GM19240 (cell line): ENCODE results near the gene ZFYVE28.
"Not testable (repeated sequence)": the region's sequence is repeated elsewhere in the genome, so short reads cannot be mapped to it uniquely, and the experiment has no call there.

Source experiments
- DNase-seq: peaks from one replicate; pipeline ENCODE4 v3.0.0; 2011; ENCODE audit warnings: low spot score; ENCODE audit not compliant: insufficient read length

Gene ZFYVE28

DNA sequence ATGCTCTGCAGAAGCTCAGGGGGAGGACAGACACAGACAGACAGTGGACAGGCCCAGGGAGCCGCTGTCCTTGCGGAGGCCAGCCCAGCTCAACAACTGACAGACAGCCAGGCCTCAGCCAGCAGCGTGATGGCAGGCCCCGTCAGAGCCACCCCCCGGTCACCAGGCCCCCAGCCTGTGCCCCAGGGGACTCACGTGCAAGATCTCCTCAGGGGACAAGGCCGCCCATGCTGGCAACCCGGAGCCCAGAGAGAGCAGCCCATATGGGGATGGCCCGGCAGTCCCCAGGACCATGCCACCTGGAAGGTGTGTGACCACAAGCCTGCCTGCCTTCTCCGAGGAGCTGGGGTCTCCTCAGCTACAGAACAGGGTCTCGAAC lies 128.5 kb downstream of the ZFYVE28 start:
- no peak for DNase-seq

- no peak for DNase-seq
Observed at GRCh38 chr4:2289311-2289954, 129.0 kb downstream of the ZFYVE28 start.

DNA sequence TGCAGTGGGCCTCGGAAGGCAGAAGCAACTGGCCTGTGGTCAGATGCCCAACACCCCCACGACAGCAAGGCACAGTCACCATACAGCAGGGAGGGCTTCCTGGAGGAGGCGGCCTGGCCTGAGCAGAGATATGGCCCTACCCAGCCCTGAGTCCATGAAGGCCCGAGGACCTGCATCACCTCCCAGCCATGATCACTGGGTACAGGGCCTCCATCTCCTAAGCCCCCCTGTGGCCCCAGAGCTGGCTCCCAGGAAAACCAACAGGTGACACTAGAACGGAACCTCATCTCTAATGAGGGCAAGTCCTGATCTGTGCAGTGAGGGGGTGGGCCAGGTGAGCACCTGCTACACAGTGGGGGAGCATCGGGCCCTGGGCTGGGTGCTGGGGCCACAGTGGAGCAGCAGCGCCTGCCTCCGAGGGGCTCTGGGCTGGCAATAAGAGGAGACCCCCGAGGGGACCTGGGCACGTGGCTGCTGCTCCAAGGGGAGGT lies 130.3 kb downstream of the ZFYVE28 start:
- DNase-seq, result no peak

GRCh38 chr4:2287594-2287915 lies 130.9 kb downstream of the ZFYVE28 start:
- no peak for DNase-seq

GRCh38 chr4:2286904-2287593 lies 131.4 kb downstream of the ZFYVE28 start:
- no peak for DNase-seq

GRCh38 chr4:2285613-2286381 lies 132.6 kb downstream of the ZFYVE28 start:
- no peak for DNase-seq

DNA sequence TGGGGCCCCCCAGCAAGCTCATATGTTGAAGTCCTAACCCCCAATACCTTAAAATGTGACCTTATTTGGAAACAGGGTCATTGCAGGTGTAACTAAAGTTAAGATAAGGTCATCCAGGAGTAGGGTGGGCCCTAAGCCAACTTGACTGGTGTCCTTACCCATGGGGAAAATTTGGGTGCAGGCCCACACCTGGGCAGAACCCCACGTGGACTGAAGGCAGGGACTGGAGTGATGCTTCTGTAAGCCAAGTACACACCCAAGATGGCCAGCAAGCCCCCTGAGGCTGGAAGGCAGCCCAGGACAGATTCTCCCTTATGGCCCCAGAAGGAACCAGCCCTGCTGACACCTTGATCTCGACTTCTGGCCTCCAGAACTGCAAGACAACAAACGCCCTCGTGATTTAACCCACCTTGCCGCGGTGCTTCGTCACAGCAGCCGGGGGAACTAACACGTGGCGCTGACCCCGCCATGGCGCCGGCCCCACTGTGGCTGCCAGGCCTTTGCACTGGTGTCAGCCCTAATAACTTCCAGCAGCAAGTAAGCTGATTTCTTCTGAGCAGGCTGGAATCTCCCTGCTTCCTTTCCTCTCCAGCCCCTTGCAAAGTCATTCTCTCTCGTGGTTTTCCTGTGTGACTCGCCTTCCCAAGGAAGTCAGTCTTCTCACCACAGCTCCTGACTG lies 133.4 kb downstream of the ZFYVE28 start:
- no peak for DNase-seq

GRCh38 chr4:2284161-2284933 lies 134.1 kb downstream of the ZFYVE28 start:
- no peak for DNase-seq

DNA sequence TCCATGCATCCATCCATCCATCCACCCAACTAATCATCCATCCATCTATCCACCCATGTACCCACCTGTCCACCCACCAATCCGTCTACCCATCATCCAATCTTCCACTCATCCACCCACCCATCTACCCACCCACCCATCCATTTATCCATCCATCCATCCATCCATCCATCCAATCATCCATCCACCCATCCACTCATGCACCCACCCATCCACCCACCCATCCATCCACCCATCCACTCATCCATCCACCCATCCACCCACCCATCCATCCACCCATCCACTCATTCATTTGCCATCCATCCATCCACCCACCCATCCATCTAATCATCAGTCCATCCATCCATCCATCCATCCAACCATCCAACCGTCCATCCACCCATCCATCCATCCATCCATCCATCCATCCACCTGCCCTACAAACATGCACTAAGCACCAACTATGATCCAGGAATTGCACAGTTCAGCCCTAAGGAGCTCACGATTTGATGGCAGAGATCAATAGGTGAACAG lies 135.2 kb downstream of the ZFYVE28 start:
- no peak for DNase-seq

- peak; percentile 64 for DNase-seq
Observed at GRCh38 chr4:2281575-2282343, 136.7 kb downstream of the ZFYVE28 start.

- DNase-seq, result no peak
Observed at GRCh38 chr4:2280531-2281300, 137.7 kb downstream of the ZFYVE28 start.

- no peak for DNase-seq
Observed at GRCh38 chr4:2277956-2278355, 140.5 kb downstream of the ZFYVE28 start.

GRCh38 chr4:2276581-2277325 lies 141.7 kb downstream of the ZFYVE28 start:
- no peak for DNase-seq

DNA sequence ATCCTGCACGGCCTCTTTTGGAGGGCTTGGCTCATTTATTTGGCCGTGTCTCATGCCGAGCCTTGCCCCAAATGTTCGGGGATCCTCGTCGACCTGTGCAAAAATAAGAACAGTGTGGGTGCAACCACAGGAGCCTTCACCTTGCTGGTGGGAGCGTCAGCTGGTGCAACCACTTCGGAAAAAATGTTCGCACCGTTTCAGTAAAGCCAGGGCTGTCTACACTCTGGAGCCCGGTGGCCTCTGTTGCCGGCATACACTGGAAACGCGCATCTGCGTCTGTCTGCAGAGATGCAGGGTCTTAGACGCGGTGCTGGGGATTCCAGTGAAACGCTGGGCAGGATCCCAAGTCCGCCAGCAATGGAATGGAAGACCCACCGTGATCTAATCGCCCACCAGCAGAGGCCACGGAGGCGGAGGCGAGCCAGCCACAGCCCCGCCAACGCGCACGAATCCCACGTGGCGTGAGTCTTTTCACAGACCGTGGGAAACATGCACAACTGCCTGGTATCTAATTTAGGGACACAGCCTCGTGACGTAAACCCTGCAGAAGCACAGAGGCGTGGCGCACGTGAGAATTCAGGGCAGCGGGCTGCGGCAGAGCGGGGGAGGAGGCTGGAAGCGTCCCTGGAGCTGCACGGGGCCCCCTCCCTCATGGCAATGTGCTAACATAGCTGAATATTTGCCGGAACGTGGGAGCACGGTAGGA lies 142.7 kb downstream of the ZFYVE28 start:
- DNase-seq, result no peak

DNA sequence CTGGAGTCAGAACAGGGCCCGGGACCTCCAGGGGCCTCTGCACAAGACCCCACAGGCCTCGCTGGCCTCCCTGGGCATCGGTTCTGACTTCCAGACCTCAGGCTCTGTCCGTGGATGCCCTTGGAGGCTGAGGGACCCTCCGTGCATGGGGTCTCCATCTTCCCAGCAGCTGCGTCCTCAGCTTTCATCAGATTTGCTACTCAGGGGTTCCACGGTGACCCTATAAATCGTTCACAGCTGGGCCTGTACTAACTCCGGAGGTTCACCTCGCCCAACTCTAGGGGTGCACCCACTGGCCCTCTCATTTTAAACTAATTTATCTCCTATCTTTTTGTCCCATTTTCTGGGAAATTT lies 143.4 kb downstream of the ZFYVE28 start:
- DNase-seq, result not testable (repeated sequence)

DNA sequence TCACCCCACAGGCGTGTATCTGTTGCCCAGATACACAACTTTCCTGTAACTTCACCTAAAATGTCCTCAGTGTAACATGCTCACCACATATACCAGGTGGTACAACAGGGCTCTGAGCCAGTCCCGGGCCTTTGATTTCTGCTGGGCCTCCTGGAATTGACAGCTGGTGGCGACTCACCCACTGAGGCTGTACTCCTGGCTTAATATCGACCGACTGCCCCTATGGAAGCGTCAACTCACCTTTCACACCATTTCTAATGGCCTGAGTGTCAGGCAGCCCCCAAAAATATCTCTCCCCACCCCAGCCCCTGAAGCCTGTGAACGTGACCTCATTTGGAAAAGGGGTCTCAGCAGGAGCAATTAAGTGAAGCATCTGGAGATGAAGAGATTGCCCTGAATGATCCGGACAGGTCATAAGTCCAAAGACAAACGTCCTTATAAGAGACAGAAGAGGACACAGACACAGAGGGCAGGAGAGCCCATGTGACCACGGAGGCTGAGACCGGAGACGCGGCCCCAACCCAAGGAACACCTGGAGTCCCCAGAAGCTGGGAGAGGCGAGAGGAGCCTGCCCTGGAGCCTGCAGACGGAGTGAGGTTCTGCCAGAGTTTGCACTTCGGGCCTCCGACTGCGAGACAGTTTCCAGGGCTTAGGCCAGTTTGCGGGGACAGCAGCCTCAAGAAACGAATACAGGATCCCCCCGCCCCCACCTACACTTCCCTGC lies 144.0 kb downstream of the ZFYVE28 start:
- no peak for DNase-seq

DNA sequence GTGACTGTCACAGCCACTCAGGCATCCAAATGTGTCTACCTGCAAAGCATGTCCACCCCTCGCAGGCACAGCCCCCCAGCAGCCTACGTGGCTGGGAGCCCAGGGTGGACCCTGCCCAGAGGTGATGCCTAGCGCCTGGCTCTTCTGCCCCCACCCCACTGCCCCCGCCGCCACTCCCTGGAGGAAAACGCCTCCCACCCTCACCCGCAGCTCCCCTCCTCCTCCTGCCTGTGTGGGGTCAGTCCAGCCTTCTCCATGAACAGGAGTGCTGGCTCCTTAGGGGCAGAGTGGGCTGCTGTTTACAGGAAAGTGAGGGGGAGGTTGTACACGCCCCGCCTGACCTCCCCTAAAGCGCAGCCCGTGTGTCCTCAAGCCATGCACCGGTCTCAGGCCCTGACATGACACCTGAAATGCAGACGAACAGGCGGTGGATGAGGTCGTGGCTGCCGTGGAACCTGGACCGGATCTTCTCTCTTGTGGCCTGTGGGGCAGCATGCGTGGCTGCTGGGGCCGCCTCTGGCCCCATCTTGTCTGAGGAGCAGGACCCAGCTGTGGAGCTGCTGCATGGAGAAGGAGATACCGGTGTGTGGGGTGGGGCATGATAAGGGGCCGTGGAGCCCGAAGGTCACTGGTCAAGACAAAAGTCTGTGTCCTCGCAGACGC lies 144.7 kb downstream of the ZFYVE28 start:
- no peak for DNase-seq
